ENCODE results near the gene BAZ1B. TPM values are rescaled to one million over a fixed set of nuclear protein-coding genes. Genes with fewer than 3 reads are reported as not detected.

Gene BAZ1B
- total RNA-seq, 4 donors from 2014 or later = 27.9 to 36.7 (median 29.6) TPM

- DNase-seq (ENCODE audit: low spot score in 2 of 2) = no peak
- Histone ChIP-seq H3K27me3 (no peaks in the 10 kb centered on the region), H3K4me1 (peaks cover 47% of the 10 kb centered on the region), H3K9me3 (no peaks in the 10 kb centered on the region), H3K36me3 (no peaks in the 10 kb centered on the region), H3K4me3 (peak overlapping the region; percentile 91), H3K27ac (peak overlapping the region; percentile 91)
- TF ChIP-seq POLR2AphosphoS5 (IDR thresholded peaks at IDR 0.05) (no peak), EP300 (IDR thresholded peaks at IDR 0.05) (no peak), CTCF (IDR thresholded peaks at IDR 0.05) (no peak), POLR2A (IDR thresholded peaks at IDR 0.05) (peak in 1 of 2 donors; percentile 6)
- WGBS = 2% methylated on average over 18 of the region's 62 CpGs
Observed at GRCh38 chr7:73521636-73522104, 423 bp downstream of the BAZ1B start.

GRCh38 chr7:73520673-73521635, 1.1 kb downstream of the BAZ1B start:
- peak overlapping the region; percentile 91 for H3K27ac ChIP-seq
- peaks cover 47% of the 10 kb centered on the region for H3K4me1 ChIP-seq
- no peaks in the 10 kb centered on the region for H3K9me3 ChIP-seq
- WGBS = under 1% methylated on average over 36 of the region's 36 CpGs
- H3K36me3 ChIP-seq = peaks cover 1% of the 10 kb centered on the region
- peak; percentile 37 to 47 for DNase-seq (ENCODE audit: low spot score in 2 of 2)
- H3K27me3 ChIP-seq = no peaks in the 10 kb centered on the region
- TF ChIP-seq POLR2AphosphoS5 (IDR thresholded peaks at IDR 0.05) (no peak), EP300 (IDR thresholded peaks at IDR 0.05) (no peak), CTCF (IDR thresholded peaks at IDR 0.05) (no peak), POLR2A (IDR thresholded peaks at IDR 0.05) (no peak)
- H3K4me3 ChIP-seq = peak overlapping the region; percentile 91

GRCh38 chr7:73519867-73520672, 2.0 kb downstream of the BAZ1B start:
- Histone ChIP-seq H3K4me3 (peak overlapping the region; percentile 91), H3K27me3 (no peaks in the 10 kb centered on the region), H3K36me3 (peaks cover 10% of the 10 kb centered on the region), H3K4me1 (peaks cover 47% of the 10 kb centered on the region), H3K9me3 (no peaks in the 10 kb centered on the region), H3K27ac (no peak overlapping the region)
- 67% methylated on average over 18 of the region's 18 CpGs for WGBS
- no peak for TF ChIP-seq POLR2A (IDR thresholded peaks at IDR 0.05)
- TF ChIP-seq POLR2AphosphoS5 (IDR thresholded peaks at IDR 0.05) = no peak
- TF ChIP-seq CTCF (IDR thresholded peaks at IDR 0.05) = no peak
- TF ChIP-seq EP300 (IDR thresholded peaks at IDR 0.05) = no peak
- DNase-seq (ENCODE audit: low spot score in 2 of 2) = peak; percentile 44 to 50

GRCh38 chr7:73518470-73518869, 3.6 kb downstream of the BAZ1B start:
- peaks cover 16% of the 10 kb centered on the region for H3K36me3 ChIP-seq
- WGBS = 73% methylated on average over 5 of the region's 5 CpGs
- no peaks in the 10 kb centered on the region for H3K9me3 ChIP-seq
- H3K4me1 ChIP-seq = peaks cover 47% of the 10 kb centered on the region
- DNase-seq (ENCODE audit: low spot score in 2 of 2) = peak in 1 of 2 donors; percentile 53
- no peak overlapping the region for H3K27ac ChIP-seq
- H3K27me3 ChIP-seq = no peaks in the 10 kb centered on the region
- TF ChIP-seq EP300 (IDR thresholded peaks at IDR 0.05) = no peak
- TF ChIP-seq POLR2A (IDR thresholded peaks at IDR 0.05) = no peak
- TF ChIP-seq CTCF (IDR thresholded peaks at IDR 0.05) = no peak
- no peak for TF ChIP-seq POLR2AphosphoS5 (IDR thresholded peaks at IDR 0.05)
- H3K4me3 ChIP-seq = no peak overlapping the region
